GM12878 (cell line): Measurements from ENCODE around the gene GIGYF1.

Source experiments
- EP300 ChIP-seq, 2 experiments: fragments of 150-350 bp in 1 of 2; IDR thresholded peaks; 2 replicates each; pipeline ENCODE4 v1.6.1; 2011 to 2012; ENCODE audit warnings: low read depth in 2 of 2, low read length in 2 of 2, borderline replicate concordance in 1 of 2, improper control_type of control experiment in 1 of 2, inconsistent platforms in 1 of 2; ENCODE audit not compliant: control insufficient read depth in 1 of 2
- ETV6 ChIP-seq, 2 experiments: fragments of 450-650 bp in 1 of 2; IDR thresholded peaks in 1 of 2; conservative IDR thresholded peaks in 1 of 2; 2 replicates each; pipeline ENCODE4 v1.6.1; 2014; ENCODE audit warnings: antibody characterized with exemption in 1 of 2, borderline replicate concordance in 1 of 2, low read depth in 1 of 2, mild to moderate bottlenecking in 1 of 2, moderate library complexity in 1 of 2
- HCFC1 ChIP-seq: fragments of 150-350 bp; IDR thresholded peaks from 2 replicates; pipeline ENCODE4 v1.6.1; 2014; ENCODE audit warnings: low read length
- PKNOX1 ChIP-seq: fragments of 450-650 bp; IDR thresholded peaks from 2 replicates; pipeline ENCODE4 v1.6.1; 2016; ENCODE audit warnings: mild to moderate bottlenecking
- POLR2A ChIP-seq: IDR thresholded peaks from 2 replicates; pipeline ENCODE4 v1.6.1; 2011; ENCODE audit warnings: low read depth, mild to moderate bottlenecking, low read length
- POLR2AphosphoS5 ChIP-seq: IDR thresholded peaks from 2 replicates; pipeline ENCODE4 v1.6.1; 2011; ENCODE audit warnings: mild to moderate bottlenecking, low read length, inconsistent platforms
- RELA ChIP-seq: fragments of 450-650 bp; IDR thresholded peaks from 2 replicates; pipeline ENCODE4 v1.8.0; 2014; ENCODE audit warnings: borderline replicate concordance; ENCODE audit not compliant: partially characterized antibody
- SP1 ChIP-seq: IDR thresholded peaks from one replicate; pipeline ENCODE4 v1.6.1; 2011; ENCODE audit warnings: low read depth, low read length
- TAF1 ChIP-seq: IDR thresholded peaks from 2 replicates; pipeline ENCODE4 v1.6.1; 2011; ENCODE audit warnings: mild to moderate bottlenecking, low read depth, low read length, borderline replicate concordance
- TARDBP ChIP-seq: IDR thresholded peaks from 2 replicates; pipeline ENCODE4 v1.6.1; 2016; ENCODE audit warnings: borderline replicate concordance
- ZNF274 ChIP-seq: IDR thresholded peaks from one replicate; pipeline ENCODE4 v1.8.0; 2011; ENCODE audit not compliant: insufficient read length, insufficient read depth
- TF ChIP-seq, protein P1 (sequence below), 3 experiments: IDR thresholded peaks in 2 of 3; conservative IDR thresholded peaks in 1 of 3; 2 replicates each; pipeline ENCODE4 v1.5.1; 2011; ENCODE audit warnings: low read depth in 3 of 3, low read length in 3 of 3, mild to moderate bottlenecking in 3 of 3, control low read depth in 2 of 3, moderate library complexity in 2 of 3, inconsistent platforms in 1 of 3, mixed read lengths in 1 of 3; ENCODE audit not compliant: control insufficient read depth in 2 of 3, insufficient read depth in 1 of 3; ENCODE audit errors: extremely low read depth in 1 of 3
- TF ChIP-seq, protein P2 (sequence below): fragments of 450-650 bp; IDR thresholded peaks from 2 replicates; pipeline ENCODE4 v1.6.1; 2017; ENCODE audit warnings: mild to moderate bottlenecking
- TF ChIP-seq, protein P3 (sequence below): IDR thresholded peaks from 2 replicates; pipeline ENCODE4 v1.6.1; 2011; ENCODE audit warnings: low read depth, low read length, improper control_type of control experiment, borderline replicate concordance

GRCh38 chr7:100639995-100640516 lies 54.0 kb downstream of the GIGYF1 start:
- TF ChIP-seq PKNOX1: no peak
- TF ChIP-seq, protein P1, sequence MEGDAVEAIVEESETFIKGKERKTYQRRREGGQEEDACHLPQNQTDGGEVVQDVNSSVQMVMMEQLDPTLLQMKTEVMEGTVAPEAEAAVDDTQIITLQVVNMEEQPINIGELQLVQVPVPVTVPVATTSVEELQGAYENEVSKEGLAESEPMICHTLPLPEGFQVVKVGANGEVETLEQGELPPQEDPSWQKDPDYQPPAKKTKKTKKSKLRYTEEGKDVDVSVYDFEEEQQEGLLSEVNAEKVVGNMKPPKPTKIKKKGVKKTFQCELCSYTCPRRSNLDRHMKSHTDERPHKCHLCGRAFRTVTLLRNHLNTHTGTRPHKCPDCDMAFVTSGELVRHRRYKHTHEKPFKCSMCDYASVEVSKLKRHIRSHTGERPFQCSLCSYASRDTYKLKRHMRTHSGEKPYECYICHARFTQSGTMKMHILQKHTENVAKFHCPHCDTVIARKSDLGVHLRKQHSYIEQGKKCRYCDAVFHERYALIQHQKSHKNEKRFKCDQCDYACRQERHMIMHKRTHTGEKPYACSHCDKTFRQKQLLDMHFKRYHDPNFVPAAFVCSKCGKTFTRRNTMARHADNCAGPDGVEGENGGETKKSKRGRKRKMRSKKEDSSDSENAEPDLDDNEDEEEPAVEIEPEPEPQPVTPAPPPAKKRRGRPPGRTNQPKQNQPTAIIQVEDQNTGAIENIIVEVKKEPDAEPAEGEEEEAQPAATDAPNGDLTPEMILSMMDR (IDR thresholded peaks at IDR 0.05 in 2 of 3, conservative IDR thresholded peaks at IDR 0.05 in 1 of 3; ENCODE audit: control insufficient read depth in 2 of 3, extremely low read depth in 1 of 3, insufficient read depth in 1 of 3, low read depth in 3 of 3, low read length in 3 of 3): no peak
- TF ChIP-seq, protein P2, sequence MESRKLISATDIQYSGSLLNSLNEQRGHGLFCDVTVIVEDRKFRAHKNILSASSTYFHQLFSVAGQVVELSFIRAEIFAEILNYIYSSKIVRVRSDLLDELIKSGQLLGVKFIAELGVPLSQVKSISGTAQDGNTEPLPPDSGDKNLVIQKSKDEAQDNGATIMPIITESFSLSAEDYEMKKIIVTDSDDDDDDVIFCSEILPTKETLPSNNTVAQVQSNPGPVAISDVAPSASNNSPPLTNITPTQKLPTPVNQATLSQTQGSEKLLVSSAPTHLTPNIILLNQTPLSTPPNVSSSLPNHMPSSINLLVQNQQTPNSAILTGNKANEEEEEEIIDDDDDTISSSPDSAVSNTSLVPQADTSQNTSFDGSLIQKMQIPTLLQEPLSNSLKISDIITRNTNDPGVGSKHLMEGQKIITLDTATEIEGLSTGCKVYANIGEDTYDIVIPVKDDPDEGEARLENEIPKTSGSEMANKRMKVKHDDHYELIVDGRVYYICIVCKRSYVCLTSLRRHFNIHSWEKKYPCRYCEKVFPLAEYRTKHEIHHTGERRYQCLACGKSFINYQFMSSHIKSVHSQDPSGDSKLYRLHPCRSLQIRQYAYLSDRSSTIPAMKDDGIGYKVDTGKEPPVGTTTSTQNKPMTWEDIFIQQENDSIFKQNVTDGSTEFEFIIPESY: no peak
- no peak for TF ChIP-seq EP300 (IDR thresholded peaks at IDR 0.05; ENCODE audit: borderline replicate concordance in 1 of 2, control insufficient read depth in 1 of 2, low read depth in 2 of 2, low read length in 2 of 2)
- no peak for TF ChIP-seq POLR2AphosphoS5
- TF ChIP-seq POLR2A: no peak
- TF ChIP-seq SP1: no peak
- TF ChIP-seq, protein P3, sequence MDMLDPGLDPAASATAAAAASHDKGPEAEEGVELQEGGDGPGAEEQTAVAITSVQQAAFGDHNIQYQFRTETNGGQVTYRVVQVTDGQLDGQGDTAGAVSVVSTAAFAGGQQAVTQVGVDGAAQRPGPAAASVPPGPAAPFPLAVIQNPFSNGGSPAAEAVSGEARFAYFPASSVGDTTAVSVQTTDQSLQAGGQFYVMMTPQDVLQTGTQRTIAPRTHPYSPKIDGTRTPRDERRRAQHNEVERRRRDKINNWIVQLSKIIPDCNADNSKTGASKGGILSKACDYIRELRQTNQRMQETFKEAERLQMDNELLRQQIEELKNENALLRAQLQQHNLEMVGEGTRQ: no peak
- TF ChIP-seq TAF1: no peak
- no peak for TF ChIP-seq HCFC1
- TF ChIP-seq ETV6 (conservative IDR thresholded peaks at IDR 0.05 in 1 of 2, IDR thresholded peaks at IDR 0.05 in 1 of 2; ENCODE audit: borderline replicate concordance in 1 of 2, low read depth in 1 of 2): no peak
- TF ChIP-seq RELA: no peak
- TF ChIP-seq ZNF274: no peak
- TF ChIP-seq TARDBP: no peak
